ENCODE data around the gene ITPKA.

ITPKA gene

DNA sequence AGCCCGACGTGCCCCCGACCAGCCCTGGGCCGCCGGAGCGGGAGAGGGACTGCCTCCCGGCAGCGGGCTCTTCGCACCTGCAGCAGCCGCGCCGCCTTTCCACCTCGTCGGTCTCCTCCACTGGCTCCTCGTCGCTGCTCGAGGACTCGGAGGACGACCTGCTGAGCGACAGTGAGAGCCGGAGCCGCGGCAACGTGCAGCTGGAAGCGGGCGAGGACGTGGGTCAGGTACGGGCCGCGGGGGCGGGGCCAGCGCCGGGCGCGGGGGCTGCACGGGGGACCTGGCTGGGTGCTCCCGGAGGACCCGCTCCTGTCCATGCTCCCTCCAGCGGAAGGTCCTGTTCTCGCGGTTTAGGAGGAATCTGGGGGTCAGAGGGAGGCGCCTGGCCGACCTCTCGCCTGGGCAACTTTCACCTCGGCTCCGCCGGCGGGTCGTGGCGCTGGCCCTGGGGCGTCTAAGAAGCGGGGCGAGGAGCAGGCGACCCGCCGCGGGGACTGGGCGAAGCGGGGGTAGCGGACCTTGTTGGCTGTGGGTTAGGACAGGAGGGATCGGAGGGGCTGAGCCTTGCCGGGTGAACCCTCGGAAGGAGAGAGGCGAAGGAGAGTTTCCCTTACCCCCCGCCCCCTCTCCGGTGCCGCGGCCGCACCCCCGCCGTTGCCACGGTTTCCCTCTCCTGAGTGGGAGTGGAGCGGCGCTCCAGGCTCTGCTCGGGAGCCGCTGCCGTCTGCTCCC lies 682 bp downstream of the ITPKA start:
- Histone ChIP-seq H3K4me1 (ENCODE audit: control insufficient read depth in 2 of 2, insufficient read depth in 1 of 2, low read depth in 1 of 2, low read length in 2 of 2) (peaks cover 9 to 22% of the 10 kb centered on the region in 2 donors), H2BK120ac (ENCODE audit: low read depth, low read length) (no peak overlapping the region), H2BK15ac (ENCODE audit: low read length) (no peak overlapping the region), H4K8ac (ENCODE audit: low read depth, low read length) (no peak overlapping the region), H3K4me2 (ENCODE audit: insufficient read depth, low read length, poor library complexity, severe bottlenecking) (peak overlapping the region; percentile 87), H3K4ac (ENCODE audit: low read length) (no peak overlapping the region), H3K79me1 (ENCODE audit: low read depth, low read length) (no peaks in the 10 kb centered on the region), H3K9ac (ENCODE audit: low read depth, low read length, poor library complexity) (peak overlapping the region; percentile 83), H3K27me3 (ENCODE audit: control insufficient read depth in 3 of 3, insufficient read depth in 3 of 3, low read depth in 1 of 3, low read length in 3 of 3) (peaks cover 25 to 73% (median 54%) of the 10 kb centered on the region in 3 experiments), H3K9me3 (replicated peaks in 1 of 2; ENCODE audit: control insufficient read depth in 2 of 2, insufficient read depth in 1 of 2, low read depth in 1 of 2, low read length in 2 of 2) (no peaks in the 10 kb centered on the region), H3K36me3 (replicated peaks in 1 of 2; ENCODE audit: control insufficient read depth in 2 of 2, insufficient read depth in 2 of 2, low read length in 2 of 2) (no peaks in the 10 kb centered on the region), H3K14ac (ENCODE audit: low read length) (peak overlapping the region; percentile 60), H3K23ac (ENCODE audit: low read depth, low read length, poor library complexity) (peak overlapping the region; percentile 70), H3K27ac (replicated peaks; ENCODE audit: low read length) (no peak overlapping the region), H3K18ac (ENCODE audit: low read length) (peak overlapping the region; percentile 78), H2AK5ac (ENCODE audit: low read depth, low read length) (no peak overlapping the region), H2AFZ (ENCODE audit: low read length) (peak overlapping the region; percentile 96), H3K4me3 (ENCODE audit: low read length in 2 of 2) (peak overlapping the region; percentile 53 to 82), H2BK12ac (ENCODE audit: low read length) (no peak overlapping the region), H4K91ac (ENCODE audit: low read depth, low read length, poor library complexity) (no peak overlapping the region), H2BK5ac (ENCODE audit: low read length) (no peak overlapping the region)
- peak; percentile 58 for DNase-seq (ENCODE audit: low spot score)
- no CpG with 5 or more reads among the region's 77 CpGs for WGBS, 2 donors (ENCODE audit: extremely low coverage in 2 of 2, insufficient read length in 2 of 2, insufficient replicate concordance in 1 of 2)

DNA sequence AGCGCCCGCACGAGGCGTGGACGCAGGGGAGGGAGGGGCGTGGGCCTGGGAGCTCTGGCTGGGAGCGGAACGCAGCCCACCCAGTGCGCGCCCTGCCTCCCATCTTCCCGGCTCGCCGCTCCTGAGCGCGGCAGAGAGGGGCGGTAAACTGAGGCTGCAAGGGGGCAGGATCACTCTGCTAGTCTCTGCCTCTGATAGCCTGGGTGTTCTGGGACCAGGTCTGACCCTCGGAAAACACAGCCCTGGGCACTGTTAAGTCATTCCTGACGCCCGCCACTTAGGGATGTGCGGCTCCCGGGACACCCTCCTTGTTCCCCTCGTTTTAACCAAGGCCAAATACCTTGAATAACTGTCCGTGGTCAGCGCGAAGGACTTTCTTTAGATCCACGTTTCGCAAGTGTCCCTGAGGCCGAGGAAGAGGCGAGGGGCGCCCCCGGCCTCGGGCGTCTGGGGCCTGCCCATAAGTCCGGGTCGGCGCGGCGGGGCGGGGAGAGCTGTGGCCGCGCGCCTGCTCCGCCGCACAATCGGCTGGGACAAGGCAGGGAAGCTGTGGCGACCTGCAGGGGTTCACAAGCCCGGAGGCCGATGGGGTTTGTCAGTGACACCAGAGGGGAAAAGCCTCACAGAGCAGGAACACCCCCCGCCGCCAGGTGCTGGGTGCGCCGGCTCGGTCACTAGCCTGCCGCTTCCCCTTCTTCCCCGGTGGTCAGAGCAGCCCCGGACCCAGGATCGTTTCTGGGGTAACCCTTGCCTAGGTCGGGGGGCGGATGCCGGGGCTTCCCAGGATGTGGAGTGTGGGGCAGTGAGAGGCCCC lies 1.5 kb downstream of the ITPKA start:
- no CpG with 5 or more reads among the region's 60 CpGs for WGBS, 2 donors (ENCODE audit: extremely low coverage in 2 of 2, insufficient read length in 2 of 2, insufficient replicate concordance in 1 of 2)
- Histone ChIP-seq H3K9me3 (replicated peaks in 1 of 2; ENCODE audit: control insufficient read depth in 2 of 2, insufficient read depth in 1 of 2, low read depth in 1 of 2, low read length in 2 of 2) (no peaks in the 10 kb centered on the region), H3K23ac (ENCODE audit: low read depth, low read length, poor library complexity) (peak overlapping the region; percentile 49), H2BK120ac (ENCODE audit: low read depth, low read length) (no peak overlapping the region), H3K18ac (ENCODE audit: low read length) (peak overlapping the region; percentile 72), H3K4me1 (ENCODE audit: control insufficient read depth in 2 of 2, insufficient read depth in 1 of 2, low read depth in 1 of 2, low read length in 2 of 2) (peaks cover 9 to 22% of the 10 kb centered on the region in 2 donors), H2AK5ac (ENCODE audit: low read depth, low read length) (no peak overlapping the region), H3K27me3 (ENCODE audit: control insufficient read depth in 3 of 3, insufficient read depth in 3 of 3, low read depth in 1 of 3, low read length in 3 of 3) (peaks cover 27 to 80% (median 60%) of the 10 kb centered on the region in 3 experiments), H3K79me1 (ENCODE audit: low read depth, low read length) (no peaks in the 10 kb centered on the region), H4K8ac (ENCODE audit: low read depth, low read length) (no peak overlapping the region), H3K4me2 (ENCODE audit: insufficient read depth, low read length, poor library complexity, severe bottlenecking) (peak overlapping the region; percentile 87), H3K14ac (ENCODE audit: low read length) (peak overlapping the region; percentile 60), H2BK5ac (ENCODE audit: low read length) (peak overlapping the region; percentile 15), H4K91ac (ENCODE audit: low read depth, low read length, poor library complexity) (no peak overlapping the region), H3K27ac (replicated peaks; ENCODE audit: low read length) (no peak overlapping the region), H3K4me3 (ENCODE audit: low read length in 2 of 2) (peak overlapping the region; percentile 53 to 82), H3K4ac (ENCODE audit: low read length) (no peak overlapping the region), H3K9ac (ENCODE audit: low read depth, low read length, poor library complexity) (peak overlapping the region; percentile 7), H2BK12ac (ENCODE audit: low read length) (no peak overlapping the region), H2BK15ac (ENCODE audit: low read length) (no peak overlapping the region), H2AFZ (ENCODE audit: low read length) (peak overlapping the region; percentile 96), H3K36me3 (replicated peaks in 1 of 2; ENCODE audit: control insufficient read depth in 2 of 2, insufficient read depth in 2 of 2, low read length in 2 of 2) (no peaks in the 10 kb centered on the region)
- DNase-seq (ENCODE audit: low spot score) = peak; percentile 32

DNA sequence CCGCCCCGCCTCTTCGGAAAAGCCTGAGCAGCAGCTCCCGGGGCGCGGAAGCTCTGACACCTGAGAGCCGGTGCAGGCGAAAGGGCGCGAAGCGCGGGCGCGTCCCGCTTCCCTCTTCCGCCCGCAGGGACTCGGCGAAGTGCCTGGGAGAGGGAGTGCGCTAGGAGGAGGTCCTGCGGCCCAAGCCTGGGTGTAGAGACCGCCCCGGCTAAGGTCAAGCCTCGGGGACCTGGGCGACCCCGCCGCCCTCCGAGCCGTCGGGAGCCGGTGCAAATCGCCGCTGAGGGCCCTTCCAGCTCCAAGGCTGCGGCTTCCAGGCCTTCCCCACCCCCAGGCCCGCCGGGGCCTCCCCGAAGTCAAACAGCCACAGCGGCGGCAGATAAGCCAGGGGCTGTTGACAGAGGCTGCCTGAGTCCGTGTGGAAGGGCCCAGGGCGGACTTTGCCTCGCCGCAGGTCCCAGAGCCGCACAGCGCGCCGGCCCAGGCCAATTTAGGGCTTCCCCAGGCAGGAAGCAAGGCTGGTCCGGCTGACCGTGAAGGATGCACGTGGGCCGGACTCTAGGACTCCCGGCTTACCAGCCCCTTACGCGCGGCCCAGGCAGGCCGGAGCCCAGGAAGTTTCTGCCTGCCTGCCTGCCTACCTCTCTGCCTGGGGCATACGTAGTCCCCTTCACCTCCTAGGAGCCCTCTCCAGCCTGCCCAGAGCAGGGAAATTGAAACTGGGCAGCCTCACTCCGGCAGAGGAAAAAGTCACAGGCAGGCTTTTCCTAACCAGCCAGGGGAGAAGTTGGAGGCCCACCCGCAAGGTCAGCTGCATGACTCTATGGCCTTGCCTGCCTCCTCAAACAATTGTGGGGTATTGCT lies 2.3 kb downstream of the ITPKA start:
- Histone ChIP-seq H3K4me2 (ENCODE audit: insufficient read depth, low read length, poor library complexity, severe bottlenecking) (peak overlapping the region; percentile 87), H2BK120ac (ENCODE audit: low read depth, low read length) (no peak overlapping the region), H3K9ac (ENCODE audit: low read depth, low read length, poor library complexity) (peak overlapping the region; percentile 38), H3K4me3 (ENCODE audit: low read length in 2 of 2) (peak overlapping the region; percentile 31 to 53), H2BK12ac (ENCODE audit: low read length) (no peak overlapping the region), H3K4me1 (ENCODE audit: control insufficient read depth in 2 of 2, insufficient read depth in 1 of 2, low read depth in 1 of 2, low read length in 2 of 2) (peaks cover 10 to 23% of the 10 kb centered on the region in 2 donors), H4K8ac (ENCODE audit: low read depth, low read length) (no peak overlapping the region), H4K91ac (ENCODE audit: low read depth, low read length, poor library complexity) (no peak overlapping the region), H2AFZ (ENCODE audit: low read length) (peak overlapping the region; percentile 96), H3K27me3 (ENCODE audit: control insufficient read depth in 3 of 3, insufficient read depth in 3 of 3, low read depth in 1 of 3, low read length in 3 of 3) (peaks cover 30 to 88% (median 66%) of the 10 kb centered on the region in 3 experiments), H3K27ac (replicated peaks; ENCODE audit: low read length) (no peak overlapping the region), H3K14ac (ENCODE audit: low read length) (no peak overlapping the region), H3K4ac (ENCODE audit: low read length) (no peak overlapping the region), H2AK5ac (ENCODE audit: low read depth, low read length) (no peak overlapping the region), H3K36me3 (replicated peaks in 1 of 2; ENCODE audit: control insufficient read depth in 2 of 2, insufficient read depth in 2 of 2, low read length in 2 of 2) (no peaks in the 10 kb centered on the region), H3K9me3 (replicated peaks in 1 of 2; ENCODE audit: control insufficient read depth in 2 of 2, insufficient read depth in 1 of 2, low read depth in 1 of 2, low read length in 2 of 2) (no peaks in the 10 kb centered on the region), H3K23ac (ENCODE audit: low read depth, low read length, poor library complexity) (peak overlapping the region; percentile 33), H3K79me1 (ENCODE audit: low read depth, low read length) (no peaks in the 10 kb centered on the region), H2BK5ac (ENCODE audit: low read length) (peak overlapping the region; percentile 15), H2BK15ac (ENCODE audit: low read length) (peak overlapping the region; percentile 22), H3K18ac (ENCODE audit: low read length) (peak overlapping the region; percentile 78)
- no CpG with 5 or more reads among the region's 59 CpGs for WGBS, 2 donors (ENCODE audit: extremely low coverage in 2 of 2, insufficient read length in 2 of 2, insufficient replicate concordance in 1 of 2)
- DNase-seq (ENCODE audit: low spot score) = peak; percentile 36

All from neuronal stem cell (in vitro differentiated cells).